Kidney epithelial cell (primary cell): ENCODE measurements around the gene TMEM52B. TPM values are rescaled to one million over a fixed set of nuclear protein-coding genes. Genes with fewer than 3 reads are reported as not detected.

Source experiments
- DNase-seq: peaks from one replicate; pipeline ENCODE4 v3.0.0-alpha.2; 2010; ENCODE audit warnings: low read depth
- H3K27me3 ChIP-seq: 2 replicates; pipeline ENCODE4 v1.6.0; 2011; ENCODE audit warnings: low read length; ENCODE audit not compliant: control insufficient read depth, insufficient read depth
- H3K36me3 ChIP-seq: 2 replicates; pipeline ENCODE4 v1.5.1; 2011; ENCODE audit warnings: low read length; ENCODE audit not compliant: control insufficient read depth, insufficient read depth
- H3K4me3 ChIP-seq: 2 replicates; pipeline ENCODE4 v1.5.1; 2011; ENCODE audit warnings: low read depth, mild to moderate bottlenecking, control low read depth, low read length
- CTCF ChIP-seq: IDR thresholded peaks from 2 replicates; pipeline ENCODE4 v1.5.1; 2011; ENCODE audit warnings: mild to moderate bottlenecking, moderate library complexity, low read length, control low read depth, inconsistent platforms; ENCODE audit not compliant: insufficient read depth, poor library complexity, severe bottlenecking
- total RNA-seq: library from RNA; depleted of rRNA; stranded (reverse); fragments of >200 nt; gene quantifications from 2 replicates; pipeline ENCODE4 v1.2.3, GENCODE V29; 2015

TMEM52B gene
- total RNA-seq, 1 donor from 2014 or later: not detected

- Histone ChIP-seq H3K27me3 (no peaks in the 10 kb centered on the region), H3K4me3 (no peak overlapping the region), H3K36me3 (no peaks in the 10 kb centered on the region)
- no peak for TF ChIP-seq CTCF
- DNase-seq: no peak
Observed at GRCh38 chr12:10211101-10211939, 32.5 kb downstream of the TMEM52B start.

- DNase-seq: peak; percentile 100
- Histone ChIP-seq H3K36me3 (no peaks in the 10 kb centered on the region), H3K4me3 (peak overlapping the region; percentile 69), H3K27me3 (no peaks in the 10 kb centered on the region)
- no peak for TF ChIP-seq CTCF
Observed at GRCh38 chr12:10211940-10212738, 33.3 kb downstream of the TMEM52B start.

- Histone ChIP-seq H3K36me3 (no peaks in the 10 kb centered on the region), H3K27me3 (no peaks in the 10 kb centered on the region), H3K4me3 (peak within 1 kb of the TSS; percentile 69)
- no peak for DNase-seq
- no peak for TF ChIP-seq CTCF
Observed at GRCh38 chr12:10212739-10213131, 33.9 kb downstream of the TMEM52B start, which contains the start of gene GABARAPL1. Gene GABARAPL1, plus strand, starts transcription at chr12:10212877. Its CDS starts 253 bp downstream, at chr12:10213130.

- no peak for TF ChIP-seq CTCF
- Histone ChIP-seq H3K36me3 (no peaks in the 10 kb centered on the region), H3K4me3 (peak overlapping the region; percentile 69), H3K27me3 (no peaks in the 10 kb centered on the region)
- no peak for DNase-seq
Observed at GRCh38 chr12:10213168-10214135, 34.6 kb downstream of the TMEM52B start.

GRCh38 chr12:10214136-10214894 lies 35.5 kb downstream of the TMEM52B start:
- no peak for DNase-seq

More at GRCh38 chr12:10214136-10214894, 35.5 kb downstream of the TMEM52B start:
- peak overlapping the region; percentile 69 for H3K4me3 ChIP-seq
- TF ChIP-seq CTCF: no peak
- no peaks in the 10 kb centered on the region for H3K27me3 ChIP-seq
- H3K36me3 ChIP-seq: no peaks in the 10 kb centered on the region
